ENCODE results near the gene CDH13.

Gene CDH13

DNA sequence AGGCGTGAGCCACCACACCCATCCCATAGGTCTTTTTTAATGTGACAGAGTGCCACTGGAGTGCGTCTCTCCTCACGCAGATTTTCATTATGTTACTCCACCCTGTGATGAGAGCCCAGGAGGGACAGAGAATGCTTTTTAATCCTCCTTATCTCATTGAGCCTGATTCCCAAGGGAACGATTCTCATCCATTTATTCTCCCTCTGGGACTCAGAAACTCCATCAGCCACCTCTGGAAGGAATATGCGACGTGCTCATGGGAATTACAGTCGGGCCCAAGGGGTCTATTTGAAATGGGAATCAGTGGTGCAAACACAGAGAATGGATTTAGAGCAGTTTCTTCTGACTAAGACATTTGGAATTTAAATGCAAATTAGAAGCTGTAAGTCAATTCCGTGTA lies 1025.1 kb downstream of the CDH13 start:
- DNase-seq = no peak

- no peak for DNase-seq
Observed at GRCh38 chr16:83652943-83653342, 1026.2 kb downstream of the CDH13 start.

DNA sequence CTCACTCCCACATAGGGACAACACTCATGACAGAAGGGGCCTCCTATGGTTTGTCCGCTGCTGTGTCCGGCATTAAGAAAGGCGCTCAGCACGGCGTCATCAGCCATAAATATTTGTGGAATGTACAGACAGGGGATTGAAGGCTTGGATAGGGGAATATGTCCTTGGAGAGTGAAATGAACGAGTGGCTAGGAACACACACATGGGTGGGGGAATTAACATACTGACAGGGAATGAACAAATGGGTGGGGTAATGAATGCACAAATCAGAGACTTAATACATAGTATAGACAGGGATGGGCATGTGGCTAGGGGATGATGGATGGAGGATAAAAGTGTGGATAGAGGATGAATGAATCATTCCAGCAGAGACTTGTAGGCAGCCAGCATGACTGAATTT lies 1027.0 kb downstream of the CDH13 start:
- DNase-seq = no peak

DNA sequence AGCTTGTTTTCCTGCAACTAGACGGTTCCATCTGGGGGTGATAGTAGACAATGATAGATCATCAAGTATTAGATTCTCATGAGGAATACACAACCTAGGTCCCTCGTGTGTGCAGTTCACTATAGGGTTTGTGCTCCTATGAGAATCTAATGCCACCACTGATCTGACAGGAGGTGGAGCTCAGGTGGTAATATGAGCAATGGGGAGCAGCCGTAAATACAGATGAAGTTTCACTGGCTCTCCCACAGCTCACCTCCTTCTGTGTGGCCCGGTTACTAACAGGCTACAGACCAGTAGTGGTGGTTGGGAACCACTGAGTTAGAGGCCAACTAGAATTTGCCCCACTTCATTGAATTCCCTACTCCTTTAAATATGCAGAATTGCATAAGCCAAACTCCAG lies 1033.5 kb downstream of the CDH13 start:
- no peak for DNase-seq

GRCh38 chr16:83661656-83662055 lies 1034.9 kb downstream of the CDH13 start:
- no peak for DNase-seq

DNA sequence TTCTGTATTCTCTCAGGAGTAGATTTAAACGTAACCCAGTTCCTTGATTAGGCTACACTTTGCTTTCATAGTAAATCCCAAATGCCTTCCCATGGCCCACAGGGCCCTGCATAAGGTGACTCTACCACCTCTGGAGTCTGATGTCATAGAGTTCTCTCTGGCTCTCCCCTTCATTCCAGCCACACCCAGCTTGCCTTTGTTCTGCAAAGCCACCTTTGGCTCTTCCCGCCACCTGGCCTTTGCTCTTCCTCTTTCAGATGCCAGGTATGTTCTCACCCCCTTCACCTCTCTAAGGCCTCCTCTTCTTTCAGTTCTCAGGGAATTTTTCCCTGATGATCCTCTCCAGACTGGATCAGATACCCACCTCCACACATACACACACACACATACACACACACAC lies 1039.7 kb downstream of the CDH13 start:
- DNase-seq = no peak

- no peak for DNase-seq
Observed at GRCh38 chr16:83669456-83669855, 1042.7 kb downstream of the CDH13 start.

DNA sequence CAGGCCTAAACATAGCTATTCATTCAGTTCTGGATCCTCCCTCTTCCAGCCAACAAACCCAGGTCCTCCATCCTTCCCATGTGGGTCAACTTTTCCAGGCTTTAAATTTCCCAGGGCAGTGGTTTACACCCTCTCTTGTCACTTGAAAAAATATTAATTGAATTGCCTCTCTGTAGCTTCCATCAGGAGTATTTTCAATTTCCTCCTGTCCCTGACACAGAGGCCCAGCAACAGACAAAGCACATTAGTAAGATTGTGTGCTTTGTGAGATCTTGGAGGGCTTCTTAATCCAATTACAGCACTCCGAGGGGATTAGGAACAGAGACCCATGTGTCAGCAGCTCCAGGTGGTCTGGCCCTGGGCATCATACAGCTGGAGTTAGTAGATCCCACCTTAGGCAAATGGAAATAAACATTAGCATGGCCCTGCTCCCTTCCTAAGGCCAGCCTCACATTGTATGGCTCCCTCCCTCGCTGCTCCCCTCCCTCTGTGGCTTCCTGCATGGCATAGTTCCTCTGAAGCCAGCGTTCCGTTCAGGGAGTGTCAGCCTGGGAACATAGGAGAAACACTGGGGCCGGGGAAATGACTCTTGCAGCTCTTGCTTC lies 1048.3 kb downstream of the CDH13 start:
- DNase-seq = no peak

DNA sequence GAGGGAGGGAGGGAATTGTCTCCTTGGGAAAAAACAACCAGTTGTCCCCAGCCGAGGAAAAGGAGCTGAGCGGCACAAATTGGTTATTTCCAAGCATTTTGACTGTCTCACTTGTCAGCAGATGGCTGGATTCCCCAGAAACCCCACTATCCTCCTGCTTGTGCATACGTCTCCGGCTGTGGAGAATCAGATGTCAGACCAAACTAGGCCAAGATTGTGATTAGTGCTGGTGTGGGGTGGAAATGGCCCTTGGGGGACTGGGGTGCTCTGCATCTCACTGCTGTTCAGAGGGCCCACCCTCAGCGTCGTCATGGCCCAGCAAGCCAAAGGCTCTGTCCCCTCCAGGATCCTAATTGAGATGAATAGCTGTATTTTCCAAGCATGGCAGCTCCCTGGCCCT lies 1049.3 kb downstream of the CDH13 start:
- DNase-seq = no peak

DNA sequence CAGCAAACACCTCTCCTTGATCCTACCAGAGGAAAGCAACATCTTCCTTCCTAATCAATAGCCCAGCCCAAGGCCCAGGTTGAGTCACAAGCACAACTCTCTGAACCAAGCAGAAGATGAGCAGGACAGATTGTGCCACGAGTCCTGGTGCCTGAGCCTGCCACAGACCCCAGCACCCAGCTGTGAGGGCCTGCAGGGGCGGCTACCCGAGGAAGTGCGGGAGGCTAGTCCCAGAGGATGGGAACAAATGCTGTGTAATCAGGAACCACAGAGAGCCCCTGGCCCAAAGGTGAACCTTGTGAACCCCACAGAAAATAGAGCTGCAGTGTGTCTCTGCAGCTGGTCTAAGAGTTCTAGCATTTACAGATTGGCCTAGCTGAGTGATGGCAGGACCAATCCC lies 1054.2 kb downstream of the CDH13 start:
- DNase-seq = no peak

DNA sequence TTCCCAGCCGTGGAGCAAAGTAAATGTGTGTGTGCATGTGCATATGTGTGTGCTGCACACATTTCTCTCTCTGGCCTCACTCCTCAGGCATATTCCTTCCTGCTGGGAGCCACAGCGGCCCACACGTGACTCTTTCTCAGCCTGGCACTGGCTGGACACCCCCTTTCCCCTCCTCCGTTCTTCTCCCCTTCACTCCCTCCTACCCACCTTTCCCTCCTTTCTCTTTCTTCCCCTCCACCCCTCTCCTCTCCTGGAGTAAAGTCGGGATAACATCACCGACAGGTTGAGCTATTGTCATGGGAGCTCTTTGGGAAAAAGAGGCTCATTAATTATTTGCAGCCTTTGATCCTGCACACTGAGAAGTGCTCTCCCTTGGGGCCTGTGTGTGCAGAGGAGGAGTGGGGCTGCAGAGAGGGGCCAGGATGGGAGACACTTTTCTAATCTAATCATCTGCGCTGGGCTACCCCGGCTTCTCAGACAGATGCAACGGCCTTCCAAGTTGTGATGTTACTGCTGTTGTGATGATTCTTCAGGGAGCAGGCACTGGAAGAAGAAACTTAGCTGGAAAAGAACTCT lies 1054.7 kb downstream of the CDH13 start:
- no peak for DNase-seq

- DNase-seq = no peak
Observed at GRCh38 chr16:83682116-83682867, 1055.5 kb downstream of the CDH13 start.

- no peak for DNase-seq
Observed at GRCh38 chr16:83682868-83683235, 1056.1 kb downstream of the CDH13 start.

DNA sequence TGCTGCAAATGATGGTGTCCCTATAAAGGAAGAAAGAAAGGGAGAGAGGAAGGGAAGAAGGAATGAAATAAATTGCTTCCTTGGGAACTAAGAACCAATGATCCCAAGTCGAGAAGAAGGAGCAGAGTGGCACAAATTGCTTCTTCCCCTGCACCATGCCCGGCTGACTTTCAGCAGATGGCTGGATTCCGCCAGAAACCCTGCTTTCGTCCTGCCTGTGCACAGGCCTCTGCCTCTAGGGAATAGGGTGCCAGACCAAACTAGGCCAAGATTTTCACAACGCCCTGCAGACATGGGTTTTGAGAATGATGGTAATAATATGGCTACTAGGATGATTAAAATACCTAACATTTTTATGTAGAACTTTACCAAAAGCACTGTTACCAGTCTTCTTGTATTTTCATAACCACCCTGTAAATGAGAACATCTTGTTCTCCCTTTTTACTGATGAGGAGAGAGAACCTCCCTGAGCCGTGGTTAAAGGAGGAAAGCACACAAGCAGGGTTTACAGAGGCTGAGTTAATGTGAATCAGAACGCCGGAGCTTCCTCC lies 1058.9 kb downstream of the CDH13 start:
- no peak for DNase-seq

- DNase-seq = no peak
Observed at GRCh38 chr16:83686726-83687125, 1060.0 kb downstream of the CDH13 start.

DNA sequence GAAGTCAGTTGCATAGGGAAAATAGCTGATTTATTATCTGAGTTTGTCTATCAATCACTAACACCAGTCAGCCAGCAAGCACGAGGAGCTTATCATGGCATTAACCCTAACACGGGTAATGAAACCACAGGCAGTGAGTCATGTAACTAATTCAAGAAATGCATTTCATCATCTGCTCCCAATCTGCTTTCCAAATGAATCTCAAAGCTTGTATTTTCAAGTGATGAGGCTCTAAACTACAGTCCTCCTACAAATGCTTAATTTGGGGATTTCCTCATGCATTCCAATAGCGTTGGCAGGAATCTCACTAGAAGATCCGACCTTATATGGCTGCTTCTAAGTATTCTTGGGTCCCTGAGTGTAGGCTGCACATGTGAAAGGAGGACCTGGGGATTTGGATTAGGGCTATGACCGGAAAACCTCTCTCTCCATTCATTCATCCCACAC lies 1062.6 kb downstream of the CDH13 start:
- no peak for DNase-seq

DNA sequence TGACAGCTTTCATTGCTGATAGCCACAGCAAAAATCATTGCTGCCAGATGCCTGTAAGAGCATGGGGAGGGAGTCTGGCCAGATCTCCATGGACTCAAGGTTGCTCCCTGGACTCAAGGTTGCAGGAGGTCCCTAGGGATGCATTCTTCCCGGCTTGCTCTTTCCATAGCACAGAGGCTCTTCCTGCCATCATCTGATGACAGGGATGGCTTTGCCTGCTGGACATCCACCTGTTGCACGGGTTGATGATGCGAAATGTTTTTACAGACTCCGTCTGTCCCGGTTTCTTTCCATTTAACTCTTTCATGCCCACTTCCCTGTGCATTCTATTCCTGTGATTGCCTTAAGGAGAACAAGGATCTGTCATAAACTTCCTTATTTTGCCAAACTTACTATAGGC lies 1065.5 kb downstream of the CDH13 start:
- DNase-seq = no peak

DNA sequence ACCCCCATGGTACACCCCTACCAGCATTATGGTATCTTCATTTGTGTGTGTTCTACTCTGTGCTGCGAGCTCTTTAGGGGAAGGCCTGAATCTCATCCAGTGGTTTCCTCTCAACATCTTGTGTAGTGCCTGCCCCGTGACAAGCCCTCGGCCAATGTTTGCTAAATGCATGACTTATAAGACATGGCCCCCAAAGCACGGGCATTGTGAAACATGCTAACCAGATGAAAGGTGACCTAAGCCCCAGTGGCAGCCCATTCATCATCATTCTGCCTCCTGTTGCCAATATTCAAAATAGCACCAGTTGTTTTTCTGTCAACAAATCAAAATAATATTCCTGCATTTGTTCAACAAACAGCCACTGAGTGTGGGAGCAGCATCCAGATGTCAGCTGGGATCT lies 1072.2 kb downstream of the CDH13 start:
- no peak for DNase-seq

- DNase-seq = no peak
Observed at GRCh38 chr16:83699817-83700216, 1073.0 kb downstream of the CDH13 start.

- DNase-seq = no peak
Observed at GRCh38 chr16:83700918-83701317, 1074.1 kb downstream of the CDH13 start.

DNA sequence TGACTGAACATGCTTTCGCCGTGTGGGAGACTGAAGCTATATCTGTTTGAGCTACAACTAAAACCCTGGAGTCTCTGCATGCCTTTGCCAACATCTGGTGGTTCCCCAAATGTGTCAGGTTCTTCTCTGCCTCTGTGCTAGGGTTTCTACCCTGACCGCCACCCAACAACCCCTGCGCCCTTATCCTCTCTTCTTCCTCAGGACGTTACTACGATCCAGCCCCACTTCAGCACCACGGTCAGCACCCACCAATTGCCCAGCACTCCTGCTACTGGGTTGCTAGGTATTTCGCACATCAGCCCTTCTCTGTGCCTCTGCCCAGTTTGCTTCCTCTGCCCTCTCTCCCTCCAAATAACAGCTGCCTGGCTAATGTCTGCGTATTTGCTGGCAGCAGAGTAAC lies 1074.7 kb downstream of the CDH13 start:
- no peak for DNase-seq

DNA sequence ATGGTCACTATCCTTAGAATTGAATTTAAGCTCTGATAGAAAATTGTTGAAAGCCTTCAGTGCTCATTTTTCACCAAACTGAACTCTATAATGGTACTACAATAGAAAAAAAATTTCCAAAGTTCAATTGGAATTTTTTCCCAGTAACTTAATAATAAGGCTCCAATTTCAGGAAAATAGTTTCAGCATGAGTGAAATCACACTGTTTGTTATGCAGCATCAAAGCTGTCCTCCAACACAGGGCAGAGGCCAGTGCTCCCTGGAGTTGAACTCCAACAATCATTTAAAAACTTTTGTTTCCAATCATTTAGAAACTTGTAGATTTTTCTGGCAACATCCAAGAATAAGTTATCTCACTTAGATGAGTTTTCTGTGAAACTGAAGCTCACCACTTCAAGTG lies 1077.9 kb downstream of the CDH13 start:
- no peak for DNase-seq

DNA sequence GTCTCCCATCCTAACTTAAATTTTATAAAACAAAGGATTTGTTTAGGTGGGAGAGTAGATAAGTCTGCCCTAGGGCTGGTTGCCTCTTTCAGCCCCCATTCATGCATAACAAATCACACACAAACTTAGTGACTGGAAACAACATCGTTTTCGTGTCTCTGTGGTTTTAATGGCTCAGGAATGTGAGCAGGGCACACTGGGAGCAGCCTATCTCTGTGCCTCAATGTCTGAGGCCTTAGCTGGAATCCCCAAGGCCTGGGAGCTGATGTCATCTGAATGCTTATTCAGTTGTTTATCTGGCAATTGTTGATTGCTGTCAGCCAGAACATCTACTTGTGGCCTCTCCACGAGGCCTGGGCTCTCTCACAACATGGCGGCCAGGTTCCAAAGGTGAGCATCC lies 1079.1 kb downstream of the CDH13 start:
- no peak for DNase-seq

- no peak for DNase-seq
Observed at GRCh38 chr16:83706394-83706793, 1079.6 kb downstream of the CDH13 start.
